Cerebellar cortex (tissue), 1 donor: ENCODE results near the gene TMEM135.

ENCODE experiments used
- DNase-seq: peaks from one replicate; pipeline ENCODE4 v3.0.0-alpha.2; 2015; ENCODE audit warnings: low spot score

TMEM135 gene

GRCh38 chr11:87306262-87306851, 268.6 kb downstream of the TMEM135 start:
- no peak for DNase-seq

GRCh38 chr11:87307101-87307500, 269.4 kb downstream of the TMEM135 start:
- DNase-seq = no peak

- DNase-seq = no peak
Measured at GRCh38 chr11:87315229-87315628, 277.5 kb downstream of the TMEM135 start.

- no peak for DNase-seq
Measured at GRCh38 chr11:87316491-87316890, 278.8 kb downstream of the TMEM135 start.

- DNase-seq = no peak
Measured at GRCh38 chr11:87317441-87317840, 279.7 kb downstream of the TMEM135 start.

- DNase-seq = no peak
Measured at GRCh38 chr11:87320123-87320522, 282.4 kb downstream of the TMEM135 start.

GRCh38 chr11:87322568-87322967, 284.8 kb downstream of the TMEM135 start:
- DNase-seq = no peak

- DNase-seq = no peak
Measured at GRCh38 chr11:87323899-87324298, 286.2 kb downstream of the TMEM135 start.

- no peak for DNase-seq
Measured at GRCh38 chr11:87324817-87325489, 287.2 kb downstream of the TMEM135 start.

GRCh38 chr11:87325490-87325872, 287.7 kb downstream of the TMEM135 start:
- DNase-seq = no peak

- DNase-seq = no peak
Measured at GRCh38 chr11:87326594-87326993, 288.9 kb downstream of the TMEM135 start.

- DNase-seq = no peak
Measured at GRCh38 chr11:87329172-87329571, 291.4 kb downstream of the TMEM135 start.

GRCh38 chr11:87330187-87330601, 292.5 kb downstream of the TMEM135 start:
- DNase-seq = no peak

GRCh38 chr11:87331273-87331672, 293.5 kb downstream of the TMEM135 start:
- no peak for DNase-seq

- DNase-seq = no peak
Measured at GRCh38 chr11:87338046-87338639, 300.4 kb downstream of the TMEM135 start.

- DNase-seq = no peak
Measured at GRCh38 chr11:87339416-87339815, 301.7 kb downstream of the TMEM135 start.

GRCh38 chr11:87347441-87347840, 309.7 kb downstream of the TMEM135 start:
- DNase-seq = no peak

- DNase-seq = no peak
Measured at GRCh38 chr11:87347854-87348253, 310.1 kb downstream of the TMEM135 start.

GRCh38 chr11:87351676-87352075, 313.9 kb downstream of the TMEM135 start:
- DNase-seq = no peak

GRCh38 chr11:87352759-87353707, 315.3 kb downstream of the TMEM135 start:
- peak; percentile 71 for DNase-seq

- DNase-seq = no peak
Measured at GRCh38 chr11:87353771-87354345, 316.1 kb downstream of the TMEM135 start.

GRCh38 chr11:87355596-87355995, 317.9 kb downstream of the TMEM135 start:
- DNase-seq = no peak
